K562 (cell line): Measurements from ENCODE around the gene CAPN12. TPM values are rescaled to one million over a fixed set of nuclear protein-coding genes. Genes with fewer than 3 reads are reported as not detected.
A peak's percentile ranks its signal among the peaks of the same experiment; 100 is the strongest.

ENCODE experiments used
- ATAC-seq: fragments of 200-7000 bp; cut with Tn5 transposase; 3 replicates; pipeline ENCODE4 v1.9.1; 2020; ENCODE audit warnings: moderate library complexity
- BruUV-seq: library from RNA; stranded (reverse); fragments of 400-500 nt; replicated peaks from 2 replicates; lab custom pipeline; 2021; lab: Mats Ljungman, UMichigan
- CTCF ChIA-PET: fragments of 300-600 bp; formaldehyde crosslinking; extraction: SDS; loops from one replicate; lab custom pipeline; 2021; ENCODE audit warnings: low intra/inter-chr PET ratio; lab: Yijun Ruan, JAX
- POLR2A ChIA-PET: fragments of 300-600, 350-650 bp; sonication (Branson Sonifier 250); formaldehyde crosslinking; extraction: SDS; loops from one replicate; lab custom pipeline; 2021; ENCODE audit warnings: antibody characterized with exemption, inconsistent platforms; lab: Yijun Ruan, JAX
- DNase-seq, 4 experiments: peaks; one replicate each; pipeline versions ENCODE4 v3.0.0 to v3.0.0-alpha.2; 2011 to 2018; ENCODE audit warnings: low spot score in 3 of 4, mixed read lengths in 3 of 4; ENCODE audit errors: extremely low read depth in 1 of 4
- FAIRE-seq: peaks from 2 replicates; lab custom pipeline; 2011; peaks lifted over from hg19 to GRCh38; lab: Jason Lieb, UNC
- H2AFZ ChIP-seq: 2 replicates; pipeline ENCODE4 v1.6.0; 2011; ENCODE audit warnings: low read depth, low read length, control low read depth, inconsistent platforms
- H3K27ac ChIP-seq: fragments of 200-600 bp; 3 replicates; pipeline ENCODE4 v1.8.0; 2011; ENCODE audit warnings: low read depth, mild to moderate bottlenecking, control low read depth, inconsistent platforms, low read length, moderate library complexity, mixed read lengths; ENCODE audit errors: extremely low read depth
- H3K27me3 ChIP-seq, 2 experiments: fragments of 300-600 bp in 1 of 2; 2 replicates in 1 of 2; 3 replicates in 1 of 2; pipeline versions ENCODE4 v1.6.0 to v1.8.0; 2011; ENCODE audit warnings: inconsistent platforms in 2 of 2, low read length in 2 of 2, mild to moderate bottlenecking in 1 of 2, mixed read lengths in 1 of 2, moderate library complexity in 1 of 2; ENCODE audit not compliant: control insufficient read depth in 2 of 2, insufficient read depth in 2 of 2
- H3K36me3 ChIP-seq: fragments of 300-600 bp; 3 replicates; pipeline ENCODE4 v1.8.0; 2011; ENCODE audit warnings: mild to moderate bottlenecking, low read length, inconsistent platforms; ENCODE audit not compliant: control insufficient read depth, insufficient read depth
- H3K4me1 ChIP-seq, 2 experiments: fragments of 200-600 bp in 1 of 2; replicated peaks in 1 of 2; 2 replicates in 1 of 2; 3 replicates in 1 of 2; pipeline versions ENCODE4 v1.5.1 to v1.8.0; 2011; ENCODE audit warnings: inconsistent platforms in 2 of 2, low read length in 2 of 2, mild to moderate bottlenecking in 1 of 2, mixed read lengths in 1 of 2, moderate library complexity in 1 of 2; ENCODE audit not compliant: control insufficient read depth in 2 of 2, insufficient read depth in 2 of 2
- H3K4me2 ChIP-seq: 2 replicates; pipeline ENCODE4 v1.6.1; 2011; ENCODE audit warnings: low read length, control low read depth, inconsistent platforms, mixed read lengths; ENCODE audit not compliant: insufficient read depth
- H3K4me3 ChIP-seq: fragments of 200-600 bp; sonication (generic), shearing (Covaris generic); 2 replicates; pipeline ENCODE4 v1.5.1; 2016; ENCODE audit warnings: control low read depth, inconsistent platforms
- H3K79me2 ChIP-seq: fragments of 200-600 bp; 3 replicates; pipeline ENCODE4 v1.8.0; 2011; ENCODE audit warnings: low read length, inconsistent platforms; ENCODE audit not compliant: control insufficient read depth, insufficient read depth
- H3K9ac ChIP-seq, 2 experiments: 2 replicates each; pipeline versions ENCODE4 v1.6.0 to v1.6.1; 2011; ENCODE audit warnings: low read depth in 2 of 2, low read length in 2 of 2, control low read depth in 1 of 2, inconsistent platforms in 1 of 2, mild to moderate bottlenecking in 1 of 2, mixed read lengths in 1 of 2; ENCODE audit not compliant: insufficient read depth in 1 of 2
- H3K9me1 ChIP-seq: one replicate; pipeline ENCODE4 v1.6.0; 2011; ENCODE audit warnings: inconsistent platforms, mild to moderate bottlenecking, low read length, moderate library complexity; ENCODE audit not compliant: control insufficient read depth, insufficient read depth
- H3K9me3 ChIP-seq: replicated peaks from 2 replicates; pipeline ENCODE4 v1.5.1; 2011; ENCODE audit warnings: low read depth, low read length, inconsistent platforms; ENCODE audit not compliant: control insufficient read depth, insufficient read depth
- H4K20me1 ChIP-seq: replicated peaks from 2 replicates; pipeline ENCODE4 v1.6.1; 2011; ENCODE audit warnings: low read length, inconsistent platforms, mixed read lengths; ENCODE audit not compliant: control insufficient read depth, insufficient read depth
- CEBPZ ChIP-seq: fragments of 150-350 bp; IDR thresholded peaks from 2 replicates; pipeline ENCODE4 v1.6.1; 2014; ENCODE audit warnings: low read depth, mild to moderate bottlenecking, low read length, borderline replicate concordance
- FUS ChIP-seq: fragments of 200-400 bp; formaldehyde crosslinking; optimal IDR thresholded peaks from 2 replicates; pipeline ENCODE3; 2017; ENCODE audit warnings: low read depth, low read length
- NEUROD1 ChIP-seq: fragments of 150-350 bp; IDR thresholded peaks from 2 replicates; pipeline ENCODE4 v1.6.1; 2014; ENCODE audit warnings: borderline replicate concordance, low read length, low read depth; ENCODE audit not compliant: partially characterized antibody
- NR3C1 ChIP-seq: sonication (generic); formaldehyde crosslinking; IDR thresholded peaks from 2 replicates; pipeline ENCODE4 v1.8.1; 2022; ENCODE audit warnings: missing genetic modification reagents
- POLR2G ChIP-seq: fragments of 200-400 bp; formaldehyde crosslinking; IDR thresholded peaks from 2 replicates; pipeline ENCODE4 v1.6.1; 2017; ENCODE audit warnings: low read depth, mild to moderate bottlenecking, antibody characterized with exemption, low read length, moderate library complexity
- RBM22 ChIP-seq: fragments of 200-400 bp; formaldehyde crosslinking; IDR thresholded peaks from 2 replicates; pipeline ENCODE4 v1.6.1; 2018; ENCODE audit warnings: low read length, low read depth; ENCODE audit not compliant: poor library complexity, severe bottlenecking
- ZNF282 ChIP-seq: sonication (generic); formaldehyde crosslinking; IDR thresholded peaks from 2 replicates; pipeline ENCODE4 v1.8.1; 2023; ENCODE audit warnings: missing genetic modification reagents
- WGBS: fragments of 100-300 bp; shearing (Covaris generic); methylation state at CpG from one replicate; pipeline ENCODE4 v1.1.6; 2016; ENCODE audit warnings: low coverage, mixed read lengths; ENCODE audit not compliant: insufficient coverage; ENCODE audit errors: missing lambda C conversion rate; 5-methylcytosine and 5-hydroxymethylcytosine counted together
- in situ Hi-C: fragments of 300-500 bp; cut with MboI; formaldehyde crosslinking; loops from 4 replicates; pipeline ENCODE4 v1.15.0; 2018; ENCODE audit warnings: inconsistent platforms, mixed read lengths
- intact Hi-C: fragments of 100-400 bp; cut with micrococcal nuclease; formaldehyde crosslinking; loops from 2 replicates; pipeline ENCODE4 v1.14.2; 2022
- polyA plus RNA-seq, 8 experiments: library from polyadenylated mRNA; depleted of rRNA in 4 of 8; stranded (reverse) in 5 of 8; unstranded in 3 of 8; fragments of >200 nt; fragmentation: Nextera tagmentation in 2 of 8; fragmentation: Illumina TruSeq in 1 of 8; extraction: Ambion mirVana in 2 of 8; extraction: Trizol in 1 of 8; gene quantifications; 2 replicates each; pipeline versions ENCODE4 v1.2.1 to v1.2.3, GENCODE V29; 2011 to 2014; ENCODE audit warnings: inconsistent platforms in 1 of 8, missing spikeins in 1 of 8
- total RNA-seq, 7 experiments: library from RNA; depleted of rRNA in 6 of 7; stranded (reverse); fragments of >200 nt in 6 of 7; fragmentation: Illumina TruSeq in 2 of 7; extraction: Trizol in 2 of 7; gene quantifications; 2 replicates each; pipeline versions ENCODE4 v1.2.1 to v1.2.3, GENCODE V29; 2011 to 2021; ENCODE audit warnings: low replicate concordance in 1 of 7

CAPN12 gene
- total and polyA plus RNA-seq, 9 of the 15 experiments (the other 6 are each of a cell fraction or from before 2014, with no cell fraction given), result 0.83 to 7.0 (median 1.6) TPM

GRCh38 chr19:38703509-38703908 is 40.8 kb downstream of the CAPN12 start:
- in situ Hi-C loops (no loop called here), intact Hi-C loops (no loop called here)
- CTCF ChIA-PET, result no interaction called here
- H3K79me2 ChIP-seq, result peaks cover 15% of the 10 kb centered on the region
- H3K27me3 ChIP-seq, result no peaks in the 10 kb centered on the region
- 93% methylated on average over 14 of the region's 14 CpGs for WGBS
- H3K4me2 ChIP-seq, result no peak overlapping the region
- peaks cover 5% of the 10 kb centered on the region; the same call in 1 of the 2 replicates for H4K20me1 ChIP-seq
- H3K9ac ChIP-seq, result peak overlapping the region in 1 of 2 experiments; percentile 54; a peak in 2 of 4 replicates
- peaks cover 0 to 11% of the 10 kb centered on the region in 2 experiments; a peak in 1 of 5 replicates for H3K4me1 ChIP-seq
- no peak overlapping the region for H3K4me3 ChIP-seq
- no peak overlapping the region for H2AFZ ChIP-seq
- DNase-seq (no peak), FAIRE-seq (no peak), ATAC-seq (no peak)
- H3K9me3 ChIP-seq, result no peaks in the 10 kb centered on the region
- peaks cover 96% of the 10 kb centered on the region; the same call in 2 of the 3 replicates for H3K36me3 ChIP-seq
- no peak for TF ChIP-seq CEBPZ
- no peak for TF ChIP-seq NEUROD1
- no peak for TF ChIP-seq FUS
- peak; percentile 38 for TF ChIP-seq RBM22
- no peak for TF ChIP-seq ZNF282
- peak; percentile 43 for TF ChIP-seq POLR2G
- TF ChIP-seq NR3C1 (CRISPR knock-in tag), result no peak
- H3K27ac ChIP-seq, result no peak overlapping the region
- H3K9me1 ChIP-seq, result peaks cover 2% of the 10 kb centered on the region
- no TSS peak for BruUV-seq
- POLR2A ChIA-PET, result no interaction called here
